SU-DHL-6 (cell line): Measurements from ENCODE around the gene TMEM119.

Experiments used
- CTCF ChIP-seq: fragments of 200-600 bp; sonication (generic); IDR thresholded peaks from one replicate; pipeline ENCODE4 v1.5.1; 2017; ENCODE audit warnings: antibody characterized with exemption, mild to moderate bottlenecking, low read length, moderate library complexity; ENCODE audit not compliant: insufficient read depth, poor library complexity, severe bottlenecking
- EZH2phosphoT487 ChIP-seq: fragments of 200-600 bp; sonication (generic), shearing (Covaris generic); conservative IDR thresholded peaks from 2 replicates; pipeline ENCODE4 v1.6.1; 2018; ENCODE audit warnings: mild to moderate bottlenecking, antibody characterized with exemption, low read length, moderate library complexity, mixed read lengths

- no peak for TF ChIP-seq CTCF
- TF ChIP-seq EZH2phosphoT487: no peak
Observed at GRCh38 chr12:108582509-108582908, 15.4 kb downstream of the TMEM119 start.
